ENCODE data around the gene SEZ6L.

DNA sequence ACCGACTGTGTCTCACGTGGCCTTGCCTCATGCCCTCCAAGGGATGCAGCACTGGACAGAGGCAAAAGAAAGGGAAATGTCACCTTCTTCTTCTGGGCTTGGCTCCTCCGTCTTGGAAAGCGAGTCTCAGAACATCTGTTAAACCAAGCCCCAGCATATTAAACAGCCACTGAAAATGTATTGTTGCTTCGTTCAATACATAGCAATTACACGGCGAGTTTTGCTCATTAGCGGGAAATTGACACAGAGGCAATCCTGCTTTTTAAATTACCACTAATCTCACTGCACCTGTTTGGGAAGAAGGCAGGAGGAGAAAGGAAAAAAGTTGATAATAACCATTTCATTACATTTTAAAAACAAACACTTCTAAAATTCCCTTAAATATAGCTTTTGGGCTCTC, 72.1 kb downstream of the SEZ6L start:
- no peak for TF ChIP-seq POLR2AphosphoS5 (IDR thresholded peaks at IDR 0.05; ENCODE audit: borderline replicate concordance, low read depth, low read length)
- TF ChIP-seq EZH2 (IDR thresholded peaks at IDR 0.05), result no peak
